ENCODE measurements around the gene CYGB.
"Not testable (repeated sequence)": the region's sequence is repeated elsewhere in the genome, so short reads cannot be mapped to it uniquely, and the experiment has no call there.

The CYGB gene

DNA sequence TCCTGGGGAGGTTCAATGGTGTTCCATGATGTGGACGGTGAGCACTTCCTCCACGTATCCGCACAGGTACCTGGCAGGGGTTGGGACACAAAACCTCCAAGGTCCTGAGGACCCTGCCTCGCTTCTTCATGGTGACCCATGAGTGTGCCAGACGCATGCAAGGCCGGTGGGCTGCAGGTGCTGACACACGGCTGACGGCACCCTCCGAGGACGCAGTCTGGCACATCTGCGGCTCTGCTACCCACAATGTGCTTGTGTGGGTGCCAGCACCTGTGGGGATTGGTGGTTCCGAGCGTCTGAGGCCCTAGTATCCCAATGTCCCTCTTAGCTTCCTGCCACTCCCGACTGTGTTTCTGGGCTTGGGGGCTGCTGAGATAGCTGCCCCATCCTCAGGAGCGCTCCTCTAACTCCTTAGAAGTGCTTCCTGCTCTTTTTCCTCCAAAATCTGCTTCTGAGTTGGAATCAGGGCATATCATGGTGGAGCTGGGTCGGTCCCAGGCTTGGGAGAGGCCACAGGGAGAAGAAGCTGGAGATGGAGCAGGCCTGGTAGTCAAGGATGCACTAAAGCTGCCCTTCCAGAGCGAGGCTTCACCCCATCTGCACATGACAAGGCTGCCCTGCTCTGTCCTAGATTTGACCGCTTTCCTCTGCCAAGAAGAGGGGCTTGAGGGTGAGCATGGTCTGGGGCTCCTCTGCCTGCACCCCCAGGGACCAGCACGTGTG lies 1.6 kb downstream of the CYGB start:
- DNase-seq: no peak

GRCh38 chr17:76534831-76535732 lies 2.4 kb downstream of the CYGB start:
- no peak for DNase-seq

DNA sequence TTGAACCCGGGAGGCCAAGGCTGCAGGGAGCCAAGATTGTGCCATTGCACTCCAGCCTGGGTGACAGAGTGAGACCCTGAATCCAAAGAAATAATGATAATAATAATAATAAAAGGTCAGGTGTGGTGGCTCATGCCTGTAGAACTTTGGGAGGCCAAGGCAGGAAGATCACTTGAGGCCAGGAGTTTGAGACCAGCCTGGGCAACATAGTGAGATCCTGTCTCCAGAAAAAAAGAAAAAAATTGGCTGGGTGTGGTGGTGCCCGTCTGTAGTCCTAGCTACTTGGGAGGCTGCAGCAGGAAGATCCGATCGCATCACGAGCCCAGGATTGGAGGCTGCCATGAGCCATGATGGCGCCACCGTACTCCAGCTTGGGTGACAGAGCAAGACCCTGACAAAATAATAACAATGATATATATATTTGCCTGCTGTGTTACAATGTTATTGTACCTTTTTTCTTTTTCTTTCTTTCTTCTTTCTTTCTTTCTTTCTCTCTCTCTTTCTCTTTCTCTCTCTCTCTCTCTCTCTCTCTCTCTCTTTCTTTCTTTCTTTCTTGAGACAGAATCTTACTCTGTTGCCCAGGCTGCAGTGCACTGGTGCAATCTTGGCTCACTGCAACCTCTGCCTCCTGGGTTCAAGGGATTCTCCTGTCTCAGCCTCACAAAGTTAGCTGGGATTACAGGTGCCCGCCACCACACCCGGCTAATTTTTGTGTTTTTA lies 3.7 kb downstream of the CYGB start:
- not testable (repeated sequence) for DNase-seq

DNA sequence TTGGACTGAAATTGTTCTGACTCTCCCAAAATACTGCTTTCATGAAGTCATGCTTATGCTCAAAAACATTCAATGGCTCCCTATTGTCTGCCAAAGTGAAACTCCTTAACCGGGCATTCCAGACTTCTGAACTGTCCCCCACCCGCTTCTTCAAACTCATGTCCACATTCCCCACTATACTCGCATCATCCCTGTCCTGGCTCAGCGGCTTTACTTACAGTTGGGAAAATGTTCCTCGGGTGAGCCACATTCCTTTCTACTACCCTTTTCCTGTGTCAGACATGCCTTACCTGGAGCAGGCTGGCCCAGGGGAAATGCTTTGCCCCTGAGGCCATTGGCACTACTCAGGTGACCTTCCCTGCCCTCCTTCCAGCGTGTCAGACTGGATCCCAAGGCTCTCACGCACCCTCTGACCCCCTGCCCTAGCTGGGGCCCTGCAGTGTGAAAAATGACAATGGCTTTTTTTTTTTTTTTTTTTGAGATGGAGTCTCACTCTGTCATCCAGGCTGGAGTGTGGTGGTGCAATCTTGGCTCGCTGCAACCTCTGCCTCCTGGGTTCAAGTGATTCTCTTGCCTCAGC lies 5.3 kb downstream of the CYGB start:
- DNase-seq: no peak

DNA sequence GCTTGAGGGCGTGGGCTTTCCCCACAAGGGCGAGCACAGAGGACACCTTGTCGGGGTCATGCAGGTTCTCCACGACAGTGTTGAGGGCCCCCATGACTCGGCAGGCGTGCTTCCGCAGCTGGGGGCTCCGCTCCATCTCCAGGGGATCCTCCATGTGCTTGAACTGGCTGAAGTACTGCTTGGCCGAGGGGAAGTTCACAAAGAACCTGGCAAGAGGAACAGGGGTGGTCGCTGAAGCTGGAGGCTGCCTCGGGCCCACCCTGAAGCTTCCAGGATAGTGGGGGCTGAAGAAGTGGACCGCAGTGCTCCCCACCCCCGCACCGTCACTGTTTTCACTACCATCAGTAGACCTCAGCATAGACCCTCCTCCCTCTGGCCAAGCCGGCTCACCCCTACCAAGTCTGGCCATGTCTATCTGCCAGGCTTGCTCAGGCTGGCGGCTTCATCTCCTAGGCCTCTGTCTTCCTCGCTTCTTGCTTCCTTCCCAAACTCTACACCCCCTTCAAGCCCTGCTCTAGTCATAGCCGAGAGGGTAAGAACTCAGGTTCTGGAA lies 5.9 kb downstream of the CYGB start:
- DNase-seq: no peak

GRCh38 chr17:76530811-76531485 lies 6.6 kb downstream of the CYGB start:
- no peak for DNase-seq

DNA sequence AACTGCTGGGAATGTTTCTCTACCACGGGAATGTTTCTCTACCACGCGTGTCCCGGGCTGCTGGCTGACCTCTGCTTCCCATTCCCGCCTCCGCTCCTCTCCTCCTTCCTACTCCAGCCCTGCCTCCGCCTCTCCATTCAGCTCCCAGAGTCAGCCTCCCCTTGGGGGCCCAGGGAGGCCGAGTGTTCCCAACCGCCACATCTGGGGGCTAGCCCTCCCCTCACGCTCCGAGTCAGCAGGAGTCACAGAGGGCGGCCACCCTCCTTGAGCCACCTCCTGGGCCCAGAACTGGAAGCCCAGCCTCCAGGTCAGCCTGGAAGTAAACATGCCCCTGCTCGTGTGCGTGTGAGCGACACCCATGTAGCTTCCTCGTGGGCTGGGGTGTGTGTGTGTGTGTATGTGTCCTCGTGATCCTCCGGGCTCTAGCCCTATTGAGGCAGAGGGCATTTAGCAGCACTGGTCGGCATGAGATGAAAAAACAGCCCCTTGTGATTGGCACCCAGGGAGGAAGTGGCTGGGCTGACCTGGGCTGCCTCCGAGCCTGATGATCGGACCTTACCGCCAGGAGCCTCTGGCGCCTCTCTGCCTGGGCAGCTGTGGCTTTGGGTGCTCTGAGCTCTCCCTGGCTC lies 7.3 kb downstream of the CYGB start:
- DNase-seq: no peak

- no peak for DNase-seq
These were observed 8.1 kb downstream of the CYGB start for GRCh38 chr17:76529224-76530094.

DNA sequence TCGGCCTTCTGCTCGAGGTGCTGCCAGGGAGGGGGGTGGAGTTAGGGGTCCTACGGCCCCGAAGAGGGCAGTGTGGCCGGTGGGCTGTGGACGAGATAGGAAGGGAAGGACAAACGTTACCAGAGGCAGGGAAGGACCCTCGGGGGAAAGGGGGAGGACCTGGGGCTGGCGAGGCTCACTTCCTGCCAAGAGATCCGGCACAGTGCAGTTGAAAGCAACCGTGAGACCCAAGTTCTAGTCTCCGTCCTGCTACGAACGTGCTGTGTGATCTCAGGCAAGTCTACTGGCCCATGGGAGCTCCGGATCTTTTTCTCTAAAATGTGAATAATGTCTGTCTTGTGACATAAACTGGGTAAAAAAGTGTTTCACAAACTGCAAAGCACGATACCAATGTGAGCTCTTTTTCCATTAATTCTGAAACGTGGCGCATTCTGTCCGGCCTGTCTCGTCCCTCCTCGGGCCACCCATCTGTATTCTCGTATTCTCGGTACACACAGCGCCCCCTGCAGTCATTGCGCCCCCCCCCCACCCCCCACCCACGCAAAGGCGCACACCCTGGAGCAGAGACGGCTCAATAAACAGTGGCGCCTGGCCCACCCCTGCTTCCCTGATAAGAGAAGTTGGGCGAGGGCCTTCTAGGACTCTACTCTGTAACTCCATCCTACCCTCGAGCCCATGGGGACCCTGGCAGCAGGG lies 8.8 kb downstream of the CYGB start:
- DNase-seq: no peak

DNA sequence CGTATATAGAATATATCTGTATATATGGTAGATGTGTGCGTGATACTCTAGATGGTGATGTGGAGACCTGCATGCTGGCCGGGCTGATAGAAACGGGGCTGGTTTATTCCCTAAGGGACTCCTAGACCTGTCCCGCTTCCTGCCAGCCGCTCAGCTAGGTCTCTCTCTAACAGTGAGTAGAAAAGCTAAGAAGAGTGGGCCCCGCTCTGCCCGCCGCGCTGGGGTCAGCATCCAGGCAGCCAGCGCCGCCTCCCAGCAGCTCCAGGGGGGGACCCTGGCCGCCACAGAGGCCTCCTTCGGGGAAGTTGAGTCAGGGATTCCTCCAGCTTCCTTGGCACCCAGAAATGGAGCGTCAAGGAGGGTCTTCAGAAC lies 9.4 kb downstream of the CYGB start:
- no peak for DNase-seq

DNA sequence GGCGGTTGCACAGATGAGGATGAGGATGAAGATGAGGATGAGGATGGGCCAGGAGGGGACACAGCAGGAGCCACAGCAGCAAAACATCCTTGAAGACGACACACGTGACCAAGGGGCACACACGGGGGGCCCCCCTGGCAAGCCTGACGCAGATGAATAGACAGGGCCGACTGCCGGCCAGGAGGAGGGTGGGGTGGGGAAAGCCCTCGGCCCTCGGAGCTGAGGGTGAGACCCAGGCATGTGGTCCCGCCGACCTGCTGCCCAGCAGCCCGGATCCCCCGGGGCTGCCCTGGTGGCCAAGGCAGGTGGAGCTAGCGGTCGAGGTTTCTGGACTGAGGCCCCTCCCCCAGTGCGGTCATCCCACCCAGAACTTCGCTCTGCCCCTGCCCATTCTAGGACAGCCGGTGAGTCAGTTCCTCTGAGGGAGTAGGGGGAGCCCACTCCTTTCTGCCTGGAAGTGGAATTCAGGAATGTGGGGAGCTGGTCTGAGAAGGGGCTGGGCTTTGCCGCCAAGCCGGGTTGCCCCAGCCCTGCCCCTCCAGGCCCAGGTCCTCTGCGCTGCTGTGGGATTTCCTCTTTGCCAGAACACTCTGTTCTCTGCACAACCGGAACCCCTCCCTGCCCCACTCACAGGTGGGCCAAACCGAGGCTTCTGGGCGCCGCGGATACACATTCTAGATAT lies 9.9 kb downstream of the CYGB start:
- DNase-seq: peak; percentile 34

DNA sequence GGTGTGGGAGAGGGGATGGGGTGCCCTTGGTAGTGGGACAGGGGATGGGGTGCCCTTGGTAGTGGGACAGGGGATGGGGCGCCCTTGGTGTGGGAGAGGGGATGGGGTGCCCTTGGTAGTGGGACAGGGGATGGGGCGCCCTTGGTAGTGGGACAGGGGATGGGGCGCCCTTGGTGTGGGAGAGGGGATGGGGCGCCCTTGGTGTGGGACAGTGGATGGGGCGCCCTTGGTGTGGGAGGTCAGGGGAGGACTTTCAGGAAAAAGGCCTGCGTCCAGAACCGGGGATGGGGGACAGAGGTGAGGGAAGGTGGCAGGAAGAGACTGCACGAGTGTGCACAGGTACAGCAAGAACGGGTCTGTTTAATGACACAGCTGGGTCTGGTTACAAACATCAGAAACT lies 10.5 kb downstream of the CYGB start:
- not testable (repeated sequence) for DNase-seq

DNA sequence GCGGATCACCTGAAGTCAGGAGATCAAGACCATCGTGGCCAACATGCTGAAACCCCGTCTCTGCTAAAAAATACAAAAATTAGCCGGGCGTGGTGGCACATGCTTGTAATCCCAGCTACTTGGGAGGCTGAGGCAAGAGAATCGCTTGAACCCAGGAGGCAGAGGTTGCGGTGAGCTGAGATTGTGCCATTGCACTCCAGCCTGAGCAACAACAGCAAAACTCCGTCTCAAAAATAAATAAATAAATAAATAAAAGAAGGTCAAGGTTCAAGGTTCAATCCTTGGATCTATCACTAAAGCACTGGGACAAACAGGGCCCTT lies 12.0 kb downstream of the CYGB start:
- DNase-seq: not testable (repeated sequence)

- DNase-seq: no peak
These were observed 12.7 kb downstream of the CYGB start for GRCh38 chr17:76524598-76525512.

- peak; percentile 85 for DNase-seq
These were observed 14.1 kb downstream of the CYGB start for GRCh38 chr17:76523084-76524037.

DNA sequence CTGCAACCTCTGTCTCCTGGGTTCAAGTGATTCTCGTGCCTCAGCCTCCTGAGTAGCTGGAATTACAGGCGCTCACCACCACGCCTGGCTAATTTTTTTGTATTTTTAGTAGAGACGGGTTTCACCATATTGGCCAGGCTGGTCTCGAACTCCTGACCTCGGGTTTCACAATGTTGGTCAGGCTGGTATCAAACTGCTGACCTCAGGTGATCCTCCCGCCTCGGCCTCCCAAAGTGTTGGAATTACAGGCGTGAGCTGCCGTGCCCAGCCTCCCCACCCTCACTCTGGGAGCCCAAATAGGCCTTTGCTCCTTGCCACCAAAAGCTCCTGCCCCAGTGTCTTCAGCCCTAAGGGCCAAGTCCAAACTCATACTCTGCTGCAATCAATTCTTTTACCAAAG lies 15.8 kb downstream of the CYGB start:
- DNase-seq: not testable (repeated sequence)

DNA sequence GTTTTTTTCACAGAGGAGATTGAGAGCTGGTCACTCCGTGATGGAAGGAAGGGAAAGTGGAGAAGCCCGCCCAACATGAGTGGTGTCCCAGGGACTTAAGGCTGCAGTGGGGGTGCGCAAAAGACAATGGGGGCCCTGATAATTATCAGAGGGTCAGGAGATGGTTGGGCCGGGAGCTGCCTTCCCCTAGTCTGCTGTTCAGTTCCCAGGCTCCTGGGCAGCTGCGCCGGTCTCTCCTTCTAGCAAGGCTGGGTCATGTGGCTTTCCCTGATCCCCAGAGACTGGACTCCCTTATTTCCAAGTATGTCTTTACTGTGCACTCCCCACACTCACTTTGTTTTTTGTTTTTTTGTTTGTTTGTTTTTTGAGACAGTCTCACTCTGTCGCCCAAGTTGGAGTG lies 16.2 kb downstream of the CYGB start:
- DNase-seq: no peak

Measured in stimulated activated CD4-positive, alpha-beta T cell treated with anti-CD3 and anti-CD28 coated beads, Interleukin-15, amount 100 ng/mL, for 24 hours (primary cell).